Brain microvascular endothelial cell (primary cell): ENCODE results near the gene VEGFD.

Source experiments
- DNase-seq: peaks from one replicate; pipeline ENCODE4 v3.0.0-alpha.2; 2020
- H3K27ac ChIP-seq: fragments of 250-450 bp; sonication (Bioruptor Pico); 2 replicates; pipeline ENCODE4 v1.5.1; 2020; ENCODE audit warnings: mild to moderate bottlenecking, moderate library complexity
- H3K27me3 ChIP-seq: fragments of 250-450 bp; sonication (Bioruptor Pico); replicated peaks from 2 replicates; pipeline ENCODE4 v1.5.1; 2020; ENCODE audit warnings: mild to moderate bottlenecking
- H3K36me3 ChIP-seq: fragments of 250-450 bp; sonication (Bioruptor Pico); replicated peaks from 2 replicates; pipeline ENCODE4 v1.5.1; 2020; ENCODE audit warnings: mild to moderate bottlenecking
- H3K4me3 ChIP-seq: 2 replicates; pipeline ENCODE4 v1.5.1; 2011; ENCODE audit warnings: low read depth, mild to moderate bottlenecking, control low read depth, low read length, moderate library complexity
- in situ Hi-C: cut with HindIII; loops from 2 replicates; pipeline ENCODE4 v1.10.0; 2017; ENCODE audit warnings: low sequenced_read_pairs, low pct_ligation_motif_present
- TF ChIP-seq, protein P1 (sequence below): IDR thresholded peaks from 2 replicates; pipeline ENCODE4 v1.5.1; 2011; ENCODE audit warnings: low read depth, mild to moderate bottlenecking, moderate library complexity, low read length, control low read depth, inconsistent platforms; ENCODE audit errors: missing control alignments

VEGFD gene

DNA sequence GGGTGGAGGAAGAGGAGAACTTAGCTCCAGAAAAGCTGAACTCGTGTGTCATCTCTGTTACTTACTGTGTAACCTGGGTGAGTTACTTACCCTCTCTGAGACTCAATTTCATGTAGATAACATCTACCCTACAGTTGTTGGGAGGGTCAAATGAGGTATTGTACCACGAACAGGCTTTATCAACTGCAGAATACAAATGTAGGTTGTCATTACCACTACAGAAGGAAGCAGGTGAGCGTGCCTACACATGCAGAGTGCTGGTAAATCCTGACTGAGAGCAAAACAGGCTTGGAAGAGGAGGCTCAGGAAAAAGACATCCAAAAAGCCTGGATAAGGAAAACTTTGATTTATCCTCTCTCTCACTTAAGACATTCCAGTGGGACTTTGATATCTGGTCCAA is 56.1 kb downstream of the VEGFD start:
- no peak for DNase-seq
- in situ Hi-C loops = no loop called here
- TF ChIP-seq, protein P1, sequence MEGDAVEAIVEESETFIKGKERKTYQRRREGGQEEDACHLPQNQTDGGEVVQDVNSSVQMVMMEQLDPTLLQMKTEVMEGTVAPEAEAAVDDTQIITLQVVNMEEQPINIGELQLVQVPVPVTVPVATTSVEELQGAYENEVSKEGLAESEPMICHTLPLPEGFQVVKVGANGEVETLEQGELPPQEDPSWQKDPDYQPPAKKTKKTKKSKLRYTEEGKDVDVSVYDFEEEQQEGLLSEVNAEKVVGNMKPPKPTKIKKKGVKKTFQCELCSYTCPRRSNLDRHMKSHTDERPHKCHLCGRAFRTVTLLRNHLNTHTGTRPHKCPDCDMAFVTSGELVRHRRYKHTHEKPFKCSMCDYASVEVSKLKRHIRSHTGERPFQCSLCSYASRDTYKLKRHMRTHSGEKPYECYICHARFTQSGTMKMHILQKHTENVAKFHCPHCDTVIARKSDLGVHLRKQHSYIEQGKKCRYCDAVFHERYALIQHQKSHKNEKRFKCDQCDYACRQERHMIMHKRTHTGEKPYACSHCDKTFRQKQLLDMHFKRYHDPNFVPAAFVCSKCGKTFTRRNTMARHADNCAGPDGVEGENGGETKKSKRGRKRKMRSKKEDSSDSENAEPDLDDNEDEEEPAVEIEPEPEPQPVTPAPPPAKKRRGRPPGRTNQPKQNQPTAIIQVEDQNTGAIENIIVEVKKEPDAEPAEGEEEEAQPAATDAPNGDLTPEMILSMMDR = no peak
- no peaks in the 10 kb centered on the region for H3K36me3 ChIP-seq
- no peaks in the 10 kb centered on the region for H3K27me3 ChIP-seq
- H3K27ac ChIP-seq = no peak overlapping the region
- H3K4me3 ChIP-seq = no peak overlapping the region

DNA sequence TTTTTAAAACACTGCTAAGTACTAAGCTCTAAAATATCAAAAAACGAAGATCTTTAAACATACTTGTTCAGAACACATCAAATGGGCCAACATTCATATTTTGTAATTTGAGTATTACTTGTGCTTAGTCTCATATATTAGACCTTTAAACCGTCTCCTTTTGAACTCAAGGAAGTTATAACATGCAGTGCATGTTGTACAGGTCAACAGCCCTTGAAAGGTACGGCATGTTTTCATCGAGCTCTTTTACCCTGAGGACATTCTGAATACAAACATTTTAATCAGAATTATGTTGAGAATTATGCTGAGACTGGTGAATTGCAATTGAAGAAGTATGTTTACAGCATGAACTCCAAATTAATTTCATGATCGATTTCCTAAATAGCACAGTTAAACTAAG is 61.7 kb downstream of the VEGFD start:
- TF ChIP-seq, protein P1 = no peak
- in situ Hi-C loops = no loop called here
- no peaks in the 10 kb centered on the region for H3K27me3 ChIP-seq
- H3K27ac ChIP-seq = no peak overlapping the region
- H3K4me3 ChIP-seq = no peak overlapping the region
- H3K36me3 ChIP-seq = no peaks in the 10 kb centered on the region
- no peak for DNase-seq

DNA sequence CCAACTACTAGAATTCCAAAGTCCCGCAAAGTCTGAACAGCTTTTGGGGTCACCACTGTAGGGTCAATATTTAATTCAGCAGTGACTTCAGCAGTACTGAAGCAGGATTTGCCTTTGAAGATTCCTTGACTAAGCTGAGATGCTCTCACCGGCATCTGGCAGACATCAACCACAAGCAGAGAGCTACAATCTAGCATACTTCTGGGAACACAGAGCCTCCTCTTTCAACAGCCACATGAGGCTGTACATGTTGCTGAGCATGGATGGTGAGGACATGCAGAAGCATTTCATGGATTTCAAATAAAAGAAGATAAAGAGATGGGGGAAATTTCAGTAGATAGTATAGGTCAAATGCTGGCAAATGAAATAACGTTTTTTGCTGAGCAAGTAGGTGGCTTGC is 62.1 kb downstream of the VEGFD start:
- DNase-seq = no peak
- H3K27me3 ChIP-seq = no peaks in the 10 kb centered on the region
- no peaks in the 10 kb centered on the region for H3K36me3 ChIP-seq
- no peak overlapping the region for H3K27ac ChIP-seq
- TF ChIP-seq, protein P1 = no peak
- in situ Hi-C loops = no loop called here
- H3K4me3 ChIP-seq = no peak overlapping the region

DNA sequence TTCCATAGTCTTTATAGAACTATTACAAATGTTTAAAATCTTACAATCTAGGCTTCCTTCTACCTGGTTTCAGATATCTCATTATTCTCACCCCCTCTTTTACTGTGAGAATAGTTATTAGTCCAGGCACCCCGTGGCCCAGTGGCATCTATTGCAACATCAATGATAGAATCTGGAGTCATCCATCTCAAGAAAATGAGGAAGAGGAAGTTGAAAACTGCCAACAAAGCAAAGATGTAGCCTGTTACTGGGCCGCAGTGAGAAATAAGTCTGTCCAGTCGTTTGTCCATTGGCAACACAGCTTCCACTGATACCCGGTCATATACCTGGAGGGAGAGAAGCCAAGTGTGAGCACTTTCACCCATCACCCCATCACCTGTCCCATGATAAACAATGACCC is 62.8 kb downstream of the VEGFD start:
- TF ChIP-seq, protein P1 = no peak
- Histone ChIP-seq H3K27me3 (no peaks in the 10 kb centered on the region), H3K36me3 (no peaks in the 10 kb centered on the region), H3K27ac (no peak overlapping the region), H3K4me3 (no peak overlapping the region)
- no peak for DNase-seq
- in situ Hi-C loops = no loop called here

DNA sequence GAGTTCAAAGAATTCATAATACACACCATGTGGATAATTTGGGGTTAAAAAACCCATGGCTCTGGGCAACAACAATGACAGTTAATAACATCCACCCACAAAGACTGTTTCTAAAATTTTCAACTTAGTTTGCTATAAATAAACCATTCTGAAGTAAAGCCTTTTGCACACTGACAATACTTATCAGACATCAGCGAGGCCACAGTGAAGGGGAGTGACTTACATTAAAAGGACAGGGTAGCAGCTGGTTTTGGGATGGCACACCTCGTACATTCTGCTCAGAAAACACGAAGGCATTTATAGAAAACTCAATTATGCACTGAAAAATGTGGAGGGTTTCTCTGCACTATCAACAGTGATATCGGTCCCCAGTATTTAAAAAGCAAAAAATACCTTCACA is 63.9 kb downstream of the VEGFD start:
- Histone ChIP-seq H3K27me3 (no peaks in the 10 kb centered on the region), H3K4me3 (no peak overlapping the region), H3K27ac (no peak overlapping the region), H3K36me3 (no peaks in the 10 kb centered on the region)
- in situ Hi-C loops = no loop called here
- DNase-seq = no peak
- TF ChIP-seq, protein P1 = no peak

DNA sequence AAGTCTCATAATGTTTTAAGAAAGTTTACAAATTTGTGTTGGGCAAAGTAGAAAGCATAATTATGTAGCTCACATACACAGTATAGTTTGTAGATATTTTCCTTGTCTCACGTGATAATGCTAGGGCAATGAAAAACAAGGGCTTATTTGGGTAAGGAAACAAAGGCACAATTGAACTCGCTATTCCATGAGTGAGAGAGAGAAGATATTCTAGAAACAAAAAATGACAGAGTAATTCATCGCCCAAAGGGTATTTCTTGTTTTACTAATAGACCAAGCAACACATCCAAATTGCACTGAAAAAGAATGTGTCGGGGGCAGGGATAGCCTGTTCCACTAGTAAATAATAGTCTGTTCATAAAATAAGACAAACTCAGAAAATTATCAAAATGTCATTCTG is 65.1 kb downstream of the VEGFD start:
- H3K36me3 ChIP-seq = no peaks in the 10 kb centered on the region
- no peak for DNase-seq
- no peak overlapping the region for H3K4me3 ChIP-seq
- TF ChIP-seq, protein P1 = no peak
- in situ Hi-C loops = no loop called here
- no peaks in the 10 kb centered on the region for H3K27me3 ChIP-seq
- no peak overlapping the region for H3K27ac ChIP-seq
